Measurements from ENCODE around the gene PSMA7.
A peak's percentile ranks its signal among the peaks of the same experiment; 100 is the strongest.

PSMA7 gene

DNA sequence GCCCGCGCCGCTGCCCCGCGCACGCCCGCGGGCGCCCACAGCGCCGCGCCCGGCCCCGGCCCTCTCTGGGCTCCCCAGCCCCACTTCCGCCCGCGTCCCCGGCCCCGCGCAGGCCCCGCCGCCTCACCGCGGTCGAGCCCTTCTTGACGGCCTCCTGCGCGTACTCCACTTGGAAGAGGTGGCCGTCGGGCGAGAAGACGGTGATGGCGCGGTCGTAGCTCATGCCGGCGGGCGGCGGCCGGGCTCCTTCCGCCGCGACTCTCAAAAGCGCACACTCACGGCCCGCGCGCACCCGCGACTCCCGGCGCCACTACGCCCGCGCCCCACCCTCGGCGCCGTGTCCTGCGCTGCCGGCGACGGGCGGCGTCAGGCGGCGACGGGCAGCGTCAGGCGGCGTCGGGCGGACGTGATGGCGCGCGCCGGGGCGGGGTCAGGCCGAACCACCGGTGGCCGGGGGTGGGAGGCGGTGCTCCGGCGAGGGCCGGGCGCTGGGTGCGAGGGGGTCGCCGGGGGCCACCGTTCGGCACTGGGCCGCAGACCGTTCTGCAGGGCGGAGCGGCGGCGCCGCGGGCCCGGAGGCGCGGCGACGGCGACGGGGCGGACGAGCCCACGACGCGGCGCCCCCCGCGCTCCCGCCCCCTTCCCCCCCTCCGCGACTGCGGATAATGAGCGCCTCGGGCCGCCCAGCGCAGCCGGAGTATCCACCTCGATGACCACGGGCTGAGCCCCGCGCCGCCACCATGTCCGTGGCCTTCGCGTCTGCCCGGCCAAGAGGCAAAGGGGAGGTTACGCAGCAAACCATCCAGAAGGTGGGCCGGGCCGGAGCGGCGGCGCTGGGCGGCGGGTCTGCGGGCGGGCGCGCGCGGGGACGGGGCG is at the start of gene PSMA7, which contains the start of gene SS18L1:
PSMA7 (minus strand) TSS at position 314 of the 876 bp plus-strand sequence; CDS start at position 223, 91 bp downstream.
SS18L1 (plus strand) TSS at position 689 of the 876 bp plus-strand sequence; CDS start at position 741, 52 bp downstream.
- DNase-seq (ENCODE audit: low read depth in 2 of 2, low spot score in 1 of 2), result peak; percentile 60 to 69

DNA sequence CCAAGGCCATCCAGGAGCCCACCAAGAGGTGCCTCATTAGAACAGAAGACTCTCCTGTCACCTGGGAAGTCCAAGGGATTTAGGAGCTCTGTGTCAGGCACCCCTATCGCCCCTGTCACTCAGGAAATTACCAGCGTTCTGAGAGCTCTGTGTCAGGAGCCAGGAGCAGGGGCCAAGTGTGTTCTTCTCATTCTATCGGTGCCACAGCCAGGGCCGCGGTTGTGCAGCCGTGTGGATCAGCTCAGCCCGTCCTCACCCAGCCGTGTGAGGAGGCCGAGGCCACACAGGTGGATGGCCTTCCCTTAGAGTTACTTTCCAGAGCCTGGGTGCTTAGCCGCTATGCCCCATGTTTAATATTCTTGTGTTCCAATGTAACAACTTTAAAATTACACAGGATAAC is 49.4 kb upstream of the PSMA7 start:
- no peak for DNase-seq (ENCODE audit: low read depth in 2 of 2, low spot score in 1 of 2)

DNA sequence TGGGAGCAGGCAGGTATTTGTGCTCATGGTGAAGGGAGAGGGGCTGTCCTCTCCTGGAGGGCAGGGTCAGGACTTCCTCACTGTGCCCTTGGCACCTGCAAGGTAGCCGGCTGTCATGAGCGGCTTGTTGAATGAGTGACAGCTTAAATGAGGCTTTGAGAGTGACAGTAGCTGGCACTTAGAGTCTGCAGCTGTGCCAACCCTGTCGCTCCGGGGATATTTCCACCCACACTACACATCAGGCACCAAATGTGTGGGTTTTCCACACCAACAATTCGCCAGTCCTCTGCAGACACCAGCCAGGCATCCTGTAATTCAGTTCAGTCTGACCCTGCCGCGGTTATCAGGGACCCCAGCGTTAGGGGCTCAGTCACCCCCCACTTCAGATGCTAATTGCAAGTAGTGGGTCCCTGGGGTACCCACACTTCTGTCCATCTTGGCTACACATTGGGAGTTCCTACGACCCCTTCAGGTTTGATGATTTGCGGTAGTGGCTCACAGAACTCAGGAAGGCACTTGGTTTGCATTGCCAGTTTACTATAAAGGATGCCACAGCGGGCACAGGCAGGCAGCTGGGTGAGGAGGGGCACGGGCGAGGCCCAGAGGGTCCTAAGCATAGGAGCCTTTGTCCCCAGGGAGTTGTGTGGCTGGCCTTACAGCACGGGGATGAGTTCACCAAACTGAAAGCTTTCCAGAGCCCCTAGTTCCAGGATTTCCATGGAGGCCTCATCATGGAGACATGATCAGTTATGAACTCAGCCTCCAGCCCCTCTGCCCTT is 48.8 kb upstream of the PSMA7 start:
- DNase-seq (ENCODE audit: low read depth in 2 of 2, low spot score in 1 of 2), result no peak

DNA sequence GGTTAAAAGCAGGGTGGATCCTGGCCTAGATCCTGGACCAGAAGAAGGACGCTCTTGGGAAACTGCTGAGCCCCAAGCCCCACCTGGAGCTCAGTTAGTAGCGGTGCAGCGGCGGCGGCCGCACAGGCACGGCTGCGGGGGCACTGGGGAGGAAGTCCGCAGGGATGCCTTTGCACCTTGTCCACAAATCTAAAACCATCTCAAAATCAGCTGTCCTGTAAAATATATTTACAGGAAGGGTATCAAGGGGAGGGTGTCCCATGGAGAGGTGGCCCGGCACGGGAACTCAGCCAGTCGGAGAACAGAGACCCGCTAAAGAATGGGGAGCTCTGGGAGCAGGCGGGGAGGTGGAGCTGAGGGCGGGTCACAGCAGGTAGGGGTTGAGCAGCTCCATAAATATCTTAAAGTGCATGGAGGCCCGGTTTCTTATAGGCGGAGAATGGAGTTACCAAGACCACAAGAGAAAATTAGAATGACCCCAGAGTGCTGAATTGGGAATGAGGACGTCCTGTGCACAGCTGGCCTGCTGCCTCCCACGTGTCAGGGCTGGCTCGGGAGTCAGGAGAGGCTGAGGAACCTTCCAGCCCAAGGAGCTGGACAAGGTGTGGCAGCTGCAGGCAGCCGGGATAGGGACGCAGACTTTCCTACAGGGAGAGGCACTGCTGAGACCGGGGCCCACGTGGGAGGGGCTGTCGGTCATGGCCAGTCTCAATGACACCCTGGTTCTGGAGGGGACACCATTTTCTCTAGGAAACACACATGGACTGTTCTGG is 47.6 kb upstream of the PSMA7 start:
- DNase-seq (ENCODE audit: low read depth in 2 of 2, low spot score in 1 of 2), result no peak

DNA sequence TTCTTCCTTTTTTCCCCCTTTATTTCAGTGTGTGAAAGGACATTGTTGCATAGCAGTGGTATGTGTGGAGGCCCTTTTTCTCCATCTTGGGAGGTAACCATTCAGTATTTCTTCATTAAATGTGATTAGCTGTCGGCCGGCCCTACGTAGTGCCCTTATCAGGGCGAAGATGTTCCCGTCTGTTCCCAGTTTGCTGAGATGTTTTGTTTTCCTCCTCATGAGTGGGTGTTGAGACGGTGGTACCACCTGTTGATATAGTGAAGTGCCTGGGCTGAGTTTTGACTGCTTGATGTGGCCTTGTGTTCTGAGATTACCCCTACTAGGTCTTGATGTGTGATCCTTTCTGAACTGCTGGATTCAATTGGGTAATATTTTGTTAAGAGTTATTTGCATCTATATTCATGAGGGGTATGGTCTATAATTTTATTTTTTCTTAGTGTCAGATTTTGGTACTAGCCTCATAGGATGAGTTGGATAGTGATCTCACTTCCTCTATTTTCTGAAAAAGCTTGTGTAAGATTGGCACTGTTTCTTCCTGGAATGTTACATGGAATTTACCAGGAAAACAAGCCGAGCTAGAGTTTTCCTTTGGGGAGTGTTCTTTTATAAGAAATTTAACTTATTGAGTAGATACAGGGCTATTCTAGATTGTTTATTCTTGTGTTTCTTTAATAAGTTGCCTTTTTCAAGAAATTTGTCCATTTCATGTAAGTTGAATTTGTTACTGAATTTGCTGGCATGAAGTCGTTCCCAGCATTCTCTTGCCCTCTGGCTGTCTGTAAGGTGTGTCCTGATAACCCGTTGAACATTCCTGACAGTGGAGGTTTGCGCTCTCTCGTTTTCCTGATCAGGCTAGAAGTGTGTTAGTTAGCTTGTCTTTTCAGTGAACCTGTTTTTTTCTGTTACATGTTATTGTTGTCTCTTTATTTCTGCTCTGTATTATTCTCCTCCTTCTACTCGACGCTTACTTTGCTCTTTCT is 44.0 kb upstream of the PSMA7 start:
- DNase-seq (ENCODE audit: low read depth in 2 of 2, low spot score in 1 of 2), result no peak

DNA sequence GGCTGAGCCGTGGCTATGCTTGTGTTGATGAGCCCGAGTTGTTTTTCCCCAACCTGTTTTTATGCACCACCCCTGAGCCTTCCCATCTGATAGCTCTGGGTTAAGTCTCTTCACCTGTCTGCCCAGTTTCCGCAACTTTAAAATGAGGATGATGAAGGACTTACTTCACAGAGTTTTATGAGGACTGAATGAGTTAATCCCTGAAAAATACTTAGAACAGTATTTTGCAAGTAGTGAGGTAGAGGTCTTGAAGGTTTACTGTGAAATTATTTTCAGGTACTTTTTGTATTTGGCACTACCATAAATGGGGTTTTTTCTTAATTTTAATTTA is 42.9 kb upstream of the PSMA7 start:
- no peak for DNase-seq (ENCODE audit: low read depth in 2 of 2, low spot score in 1 of 2)

DNA sequence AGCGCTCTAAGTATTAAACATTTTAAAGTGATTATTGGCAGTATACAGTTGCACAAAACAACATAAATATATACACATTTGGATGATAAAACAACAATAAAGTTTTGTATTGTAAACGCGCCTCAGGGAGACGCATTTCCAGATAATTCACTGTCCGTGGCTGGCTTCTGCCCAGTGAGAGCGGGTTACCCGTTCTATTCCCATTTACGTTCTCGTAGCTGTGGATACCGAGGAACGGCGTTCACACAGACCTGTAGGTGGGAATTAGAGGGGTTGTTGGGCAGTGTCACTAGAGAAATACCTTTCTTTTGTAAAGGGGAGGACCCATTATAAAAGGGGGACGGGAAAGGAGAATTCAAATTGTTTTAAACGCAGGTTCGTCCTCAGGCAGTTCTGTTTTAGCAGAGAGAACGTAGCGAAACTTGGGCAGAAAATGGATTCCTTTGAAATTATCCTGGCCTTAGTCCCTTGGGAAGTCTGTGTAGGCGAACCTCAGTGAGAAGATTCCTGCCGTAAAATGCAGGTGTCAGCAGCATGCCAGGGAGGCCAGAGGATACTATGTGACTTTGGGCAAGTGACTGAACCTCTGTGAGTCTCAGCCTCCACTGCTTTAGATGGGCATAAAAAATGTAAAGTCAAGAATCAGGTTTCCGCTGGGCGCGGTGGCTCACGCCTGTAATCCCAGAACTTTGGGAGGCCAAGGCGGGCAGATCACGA is 40.4 kb upstream of the PSMA7 start:
- no peak for DNase-seq (ENCODE audit: low read depth in 2 of 2, low spot score in 1 of 2)

DNA sequence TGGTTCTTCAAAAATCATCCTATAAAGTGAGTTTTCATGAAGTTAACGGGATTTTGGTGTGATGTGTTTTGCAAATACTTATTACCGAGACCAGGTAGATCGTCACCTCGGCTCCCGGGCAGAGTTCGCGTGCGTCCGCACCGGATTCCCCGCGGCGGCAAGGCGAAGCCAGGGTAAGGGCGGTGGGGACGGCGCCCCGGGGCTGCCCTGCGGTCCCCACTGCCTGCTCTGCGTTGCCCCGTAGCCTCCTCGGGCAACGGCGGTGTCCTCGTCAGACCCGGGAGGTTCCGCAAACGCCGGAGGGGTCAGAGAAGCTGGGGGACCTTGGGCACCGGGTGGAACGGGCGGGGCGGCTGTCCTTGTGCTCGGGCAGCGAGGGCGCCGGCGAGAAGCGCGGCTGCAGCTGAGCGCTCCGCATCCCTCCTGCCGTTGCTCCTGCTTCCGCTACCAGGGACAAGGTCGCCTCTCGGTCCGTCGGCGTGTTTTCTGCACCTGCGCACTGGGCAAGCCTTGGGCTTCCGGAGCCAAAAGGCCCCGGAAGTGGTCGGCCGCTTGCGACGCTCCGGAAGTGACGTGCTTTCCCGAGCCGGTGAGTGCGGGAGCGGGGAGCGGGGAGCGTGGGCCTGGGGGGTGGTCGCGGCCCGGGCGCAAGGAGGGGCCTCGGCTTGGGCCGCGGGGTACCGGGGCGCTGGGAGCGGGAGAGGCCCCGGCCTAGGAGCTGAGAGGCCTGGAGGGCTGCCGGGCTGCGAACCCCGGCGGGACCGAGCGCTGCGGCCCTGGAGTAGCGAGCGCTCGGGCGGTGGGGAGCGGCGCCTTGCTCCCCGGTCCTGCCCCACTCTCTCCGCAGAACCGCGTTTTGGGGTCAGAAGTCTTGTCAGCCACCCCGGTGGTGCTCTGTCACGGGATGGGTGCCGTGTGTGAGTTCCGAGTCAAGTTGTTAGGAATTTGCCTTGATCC is 39.6 kb upstream of the PSMA7 start, which contains the start of gene MTG2:
MTG2 (plus strand) TSS at position 560 of the 957 bp plus-strand sequence. CDS start 10,393 bp downstream, outside the sequence.
- peak; percentile 82 to 89 for DNase-seq (ENCODE audit: low read depth in 2 of 2, low spot score in 1 of 2)

DNA sequence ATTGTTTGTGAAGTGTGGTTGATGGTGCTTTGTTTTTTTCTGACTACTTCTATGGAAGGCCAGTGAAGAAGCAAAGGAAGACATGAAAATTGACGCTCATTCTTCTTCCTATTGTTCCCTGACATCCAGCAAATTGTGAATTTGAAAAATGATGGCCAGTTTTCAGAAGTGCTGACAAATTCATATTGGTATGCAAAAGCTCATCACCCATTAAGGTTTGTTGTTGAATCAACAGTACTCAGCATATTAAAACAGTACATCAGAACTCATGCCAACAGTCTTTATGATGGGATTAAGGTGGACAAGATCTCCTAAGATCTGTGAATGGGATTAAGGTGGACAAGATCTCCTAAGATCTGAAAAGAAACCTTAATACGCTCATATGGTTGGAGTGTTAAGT is 38.6 kb upstream of the PSMA7 start:
- DNase-seq (ENCODE audit: low read depth in 2 of 2, low spot score in 1 of 2), result no peak

DNA sequence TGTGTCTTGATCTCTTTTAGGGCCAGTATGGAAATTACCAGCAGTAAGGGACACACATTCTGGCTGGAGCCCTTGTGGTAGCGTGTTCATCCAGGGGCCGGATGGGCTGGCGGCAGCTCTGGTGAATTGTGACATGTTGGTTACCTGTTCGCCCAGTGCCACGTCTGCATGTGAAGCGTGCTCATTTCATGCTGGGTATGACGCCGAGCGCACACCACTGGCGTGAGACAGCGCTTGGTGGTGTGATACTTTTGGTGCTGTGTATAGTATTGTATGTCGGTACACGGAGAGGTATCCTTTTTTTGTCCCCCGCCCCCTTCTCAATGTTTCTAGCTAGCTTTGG is 35.9 kb upstream of the PSMA7 start:
- DNase-seq (ENCODE audit: low read depth in 2 of 2, low spot score in 1 of 2), result no peak

DNA sequence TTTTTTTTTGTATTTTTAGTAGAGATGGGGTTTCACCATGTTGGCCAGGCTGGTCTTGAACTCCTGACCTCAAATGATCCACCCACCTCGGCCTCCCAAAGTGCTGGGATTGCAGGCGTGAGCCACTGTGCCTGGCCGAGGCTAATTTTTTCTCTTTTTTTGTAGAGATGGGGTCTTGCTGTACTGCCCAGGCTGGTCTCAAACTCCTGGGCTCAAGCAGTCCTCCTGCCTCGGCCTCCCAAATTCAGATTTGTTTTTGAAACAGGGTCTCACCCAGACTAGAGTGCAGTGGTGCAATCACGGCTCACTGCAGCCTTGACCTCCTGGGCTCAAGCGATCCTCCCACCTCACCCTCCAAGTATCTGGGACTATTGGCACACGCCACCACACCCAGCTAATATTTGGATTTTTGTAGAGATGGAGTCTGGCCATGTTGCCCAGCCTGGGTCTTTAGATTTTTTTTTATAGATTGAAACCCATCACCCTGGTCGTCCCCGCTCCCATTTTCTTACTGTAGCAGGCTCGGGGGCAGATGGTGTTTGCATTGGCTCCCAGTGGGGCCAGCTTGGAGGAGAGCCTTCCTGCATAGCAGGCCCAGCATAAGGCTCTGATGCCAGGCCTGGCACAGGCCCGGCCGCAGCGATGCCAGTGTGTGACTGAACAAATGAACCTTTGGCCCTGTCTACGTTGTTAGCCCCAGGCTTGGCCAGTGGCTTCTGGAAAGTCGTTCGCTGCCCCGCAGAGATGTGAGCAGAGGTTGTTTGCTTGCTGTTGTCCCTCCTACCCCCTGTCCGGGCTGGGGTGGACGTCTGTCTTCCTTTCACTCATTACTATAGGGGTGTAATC is 35.3 kb upstream of the PSMA7 start:
- DNase-seq (ENCODE audit: low read depth in 2 of 2, low spot score in 1 of 2), result no peak

DNA sequence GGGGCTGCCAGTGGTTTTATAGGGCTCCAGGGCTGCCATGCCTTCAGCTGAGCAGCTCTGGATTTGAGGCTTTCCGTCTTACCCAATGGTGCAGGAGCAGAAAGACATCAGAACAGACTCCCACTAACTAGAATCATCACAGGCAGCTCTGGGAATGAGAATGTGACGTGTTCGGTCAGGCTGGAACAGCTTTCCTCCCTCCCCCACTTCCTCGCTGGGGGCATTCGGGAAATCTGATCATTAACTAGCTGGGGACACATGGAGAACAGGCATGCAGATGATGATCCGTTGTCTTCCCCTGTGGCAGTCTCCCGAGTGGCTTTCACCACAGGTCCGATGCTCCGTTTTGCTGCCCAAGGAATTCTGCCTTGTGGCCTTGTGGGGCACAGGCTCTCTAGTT is 34.1 kb upstream of the PSMA7 start:
- DNase-seq (ENCODE audit: low read depth in 2 of 2, low spot score in 1 of 2), result no peak

DNA sequence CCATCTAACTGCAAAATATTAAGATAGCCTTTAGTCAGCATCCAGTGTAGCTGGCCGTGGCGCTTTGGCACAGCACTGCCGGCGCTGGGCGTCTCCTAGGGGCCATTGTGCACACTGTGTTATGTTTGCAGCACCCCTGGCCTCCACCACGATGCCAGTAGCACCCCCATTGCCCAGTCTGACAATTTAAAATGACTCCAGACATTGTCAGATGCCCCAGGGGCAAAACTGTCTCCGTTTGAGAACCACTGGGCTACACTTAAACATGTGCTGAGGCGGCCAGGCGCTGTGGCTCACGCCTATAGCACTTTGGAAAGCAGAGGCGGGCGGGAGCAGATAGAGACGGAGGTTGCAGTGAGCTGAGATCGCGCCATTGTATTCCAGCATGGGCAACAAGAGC is 33.7 kb upstream of the PSMA7 start:
- no peak for DNase-seq (ENCODE audit: low read depth in 2 of 2, low spot score in 1 of 2)

DNA sequence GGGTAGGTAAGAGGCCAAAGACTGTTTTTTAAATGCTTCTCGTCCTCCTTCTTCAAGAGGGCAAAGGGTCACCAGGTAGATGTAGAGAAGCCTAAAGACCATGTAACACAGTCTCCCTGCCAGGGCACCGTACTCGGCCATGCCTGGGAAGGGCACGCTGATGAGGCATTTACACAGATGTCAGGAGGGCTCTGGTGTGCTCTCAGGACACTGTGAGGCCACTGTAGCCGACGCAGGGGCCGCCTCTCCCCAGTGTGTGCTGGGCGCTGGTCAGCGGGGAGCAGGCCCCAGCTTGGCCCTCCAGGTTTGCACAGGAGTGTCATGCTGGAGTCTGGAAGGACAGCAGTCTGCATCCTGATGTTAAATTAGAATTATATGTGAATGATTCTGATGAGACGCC is 32.5 kb upstream of the PSMA7 start:
- no peak for DNase-seq (ENCODE audit: low read depth in 2 of 2, low spot score in 1 of 2)

DNA sequence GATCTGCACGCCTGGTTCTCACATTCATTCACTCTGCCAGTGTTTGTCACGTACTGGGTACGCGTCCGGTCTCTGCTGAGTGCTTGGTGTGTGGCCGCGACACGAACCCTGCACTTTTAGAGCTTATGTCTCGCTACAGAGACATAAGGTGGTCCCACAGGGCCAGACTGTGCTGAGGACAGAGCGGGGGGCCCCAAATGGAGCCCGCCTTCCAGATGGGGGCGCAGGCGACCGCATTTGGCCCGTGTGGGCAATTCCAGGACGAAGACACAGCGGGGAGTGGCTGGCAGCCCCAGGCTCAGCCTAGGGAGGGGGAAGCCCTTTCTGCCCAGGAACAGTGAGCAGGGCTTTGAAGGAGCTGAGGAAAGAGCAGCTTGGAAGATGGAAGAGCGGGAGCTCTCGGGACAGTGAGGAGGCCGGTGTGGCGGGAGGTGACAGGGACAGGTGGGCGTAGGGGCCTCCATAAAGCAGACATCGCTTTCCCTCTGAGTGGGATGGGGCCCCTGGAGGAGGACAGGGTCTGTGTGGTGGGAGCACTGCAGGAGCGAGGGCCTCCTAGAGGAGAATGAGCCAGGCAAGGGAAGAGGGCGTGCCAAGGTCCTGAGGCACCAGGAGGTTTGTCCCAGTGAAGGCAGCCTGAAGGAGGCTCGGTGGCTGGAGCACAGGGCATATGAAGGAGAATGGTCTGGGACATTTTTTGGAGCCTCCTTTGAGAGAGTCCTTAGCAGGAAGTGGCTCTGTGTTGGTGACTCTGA is 31.9 kb upstream of the PSMA7 start:
- DNase-seq (ENCODE audit: low read depth in 2 of 2, low spot score in 1 of 2), result no peak

DNA sequence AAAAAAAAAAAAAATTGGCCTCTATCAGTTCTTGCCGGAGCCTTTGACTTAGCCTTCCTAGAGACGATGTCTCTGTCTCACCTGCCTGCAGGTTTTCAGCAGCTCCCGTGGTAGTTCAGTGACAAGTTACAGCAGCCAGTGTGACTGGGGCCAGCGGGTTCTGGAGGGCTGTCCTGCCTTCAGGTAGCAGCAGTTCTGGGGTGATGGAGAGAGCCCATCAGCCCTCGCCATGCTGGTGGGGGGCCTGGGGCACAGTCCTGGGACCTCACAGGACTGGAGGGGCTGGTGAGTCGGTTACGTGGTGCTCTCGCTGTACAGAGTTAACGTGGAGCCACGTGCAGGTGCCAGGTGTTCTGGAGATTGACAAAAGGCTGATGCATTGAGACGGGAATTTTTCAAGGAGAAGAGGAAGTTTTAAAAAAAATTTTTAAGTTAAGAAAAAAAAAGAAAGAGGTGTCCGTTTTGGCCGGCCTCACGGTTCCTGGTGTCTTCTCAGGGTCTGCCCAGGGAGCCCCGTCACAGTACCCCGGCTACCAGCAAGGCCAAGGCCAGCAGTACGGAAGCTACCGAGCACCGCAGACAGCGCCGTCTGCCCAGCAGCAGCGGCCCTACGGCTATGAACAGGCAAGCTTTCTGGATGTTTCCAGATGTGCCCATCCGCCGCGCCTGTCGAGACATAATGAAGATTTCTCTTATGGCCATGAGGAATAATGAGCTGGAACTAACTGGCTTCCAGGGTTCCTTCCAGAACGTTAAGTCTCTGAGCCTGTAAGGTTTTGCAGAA is 31.0 kb upstream of the PSMA7 start:
- DNase-seq (ENCODE audit: low read depth in 2 of 2, low spot score in 1 of 2), result no peak
